HepG2 (cell line): Measurements from ENCODE around the gene FOXA1. TPM values are rescaled to one million over a fixed set of nuclear protein-coding genes. Genes with fewer than 3 reads are reported as not detected.

Experiments used
- ATAD3A ChIP-seq: sonication (generic); formaldehyde crosslinking; IDR thresholded peaks from 2 replicates; pipeline ENCODE4 v1.4.0; 2020; ENCODE audit warnings: missing genetic modification reagents
- ATF1 ChIP-seq: IDR thresholded peaks from 2 replicates; pipeline ENCODE4 v1.6.1; 2016; ENCODE audit warnings: mild to moderate bottlenecking, control low read depth
- CENPX ChIP-seq: sonication (generic); formaldehyde crosslinking; IDR thresholded peaks from 2 replicates; pipeline ENCODE4 v1.9.0; 2021; ENCODE audit warnings: mild to moderate bottlenecking, missing genetic modification reagents, moderate library complexity
- FOXC1 ChIP-seq: sonication (generic); formaldehyde crosslinking; IDR thresholded peaks from 2 replicates; pipeline ENCODE4 v1.8.0; 2022; ENCODE audit warnings: mild to moderate bottlenecking, missing genetic modification reagents, borderline replicate concordance
- HOXA5 ChIP-seq: sonication (generic); formaldehyde crosslinking; IDR thresholded peaks from 2 replicates; pipeline ENCODE4 v1.4.0; 2020; ENCODE audit warnings: missing genetic modification reagents
- IKZF1 ChIP-seq: fragments of 450-650 bp; IDR thresholded peaks from 2 replicates; pipeline ENCODE4 v1.7.1; 2016
- KDM5B ChIP-seq: sonication (generic); formaldehyde crosslinking; IDR thresholded peaks from 2 replicates; pipeline ENCODE4 v1.4.0; 2020; ENCODE audit warnings: missing genetic modification reagents, mild to moderate bottlenecking, borderline replicate concordance
- KLF12 ChIP-seq: sonication (generic); formaldehyde crosslinking; IDR thresholded peaks from 2 replicates; pipeline ENCODE4 v1.4.0; 2020; ENCODE audit warnings: missing genetic modification reagents, borderline replicate concordance
- MAFG ChIP-seq: sonication (generic); formaldehyde crosslinking; IDR thresholded peaks from 2 replicates; pipeline ENCODE4 v1.5.1; 2020; ENCODE audit warnings: mild to moderate bottlenecking, missing genetic modification reagents
- NCOA1 ChIP-seq: sonication (generic); formaldehyde crosslinking; IDR thresholded peaks from 2 replicates; pipeline ENCODE4 v1.9.0; 2021; ENCODE audit warnings: missing genetic modification reagents
- POLR2G ChIP-seq: fragments of 200-400 bp; formaldehyde crosslinking; IDR thresholded peaks from 2 replicates; pipeline ENCODE4 v1.6.1; 2018; ENCODE audit warnings: mild to moderate bottlenecking, low read depth, low read length, moderate library complexity
- RXRA ChIP-seq: sonication (generic); formaldehyde crosslinking; IDR thresholded peaks from 2 replicates; pipeline ENCODE4 v1.5.1; 2020; ENCODE audit warnings: missing genetic modification reagents
- SNAPC2 ChIP-seq: sonication (generic); formaldehyde crosslinking; IDR thresholded peaks from 2 replicates; pipeline ENCODE4 v1.8.1; 2022; ENCODE audit warnings: mild to moderate bottlenecking, missing genetic modification reagents
- SP140L ChIP-seq: sonication (generic); formaldehyde crosslinking; IDR thresholded peaks from 2 replicates; pipeline ENCODE4 v1.4.0; 2020; ENCODE audit warnings: missing genetic modification reagents, borderline replicate concordance
- STAG1 ChIP-seq: sonication (generic); formaldehyde crosslinking; IDR thresholded peaks from 2 replicates; pipeline ENCODE4 v1.4.0; 2020; ENCODE audit warnings: missing genetic modification reagents
- TAF1 ChIP-seq: sonication (generic); formaldehyde crosslinking; IDR thresholded peaks from 2 replicates; pipeline ENCODE4 v1.4.0; 2020; ENCODE audit warnings: missing genetic modification reagents
- TSC22D2 ChIP-seq: sonication (generic); formaldehyde crosslinking; IDR thresholded peaks from 2 replicates; pipeline ENCODE4 v1.5.1; 2020; ENCODE audit warnings: missing genetic modification reagents, mild to moderate bottlenecking, borderline replicate concordance
- ZBTB7B ChIP-seq: sonication (generic); formaldehyde crosslinking; IDR thresholded peaks from 2 replicates; pipeline ENCODE4 v1.4.0; 2020; ENCODE audit warnings: missing genetic modification reagents
- ZHX1 ChIP-seq: sonication (generic); formaldehyde crosslinking; IDR thresholded peaks from 2 replicates; pipeline ENCODE4 v1.8.1; 2022; ENCODE audit warnings: low read depth, mild to moderate bottlenecking, missing genetic modification reagents
- ZNF260 ChIP-seq: sonication (generic); formaldehyde crosslinking; IDR thresholded peaks from 2 replicates; pipeline ENCODE4 v1.4.0; 2020; ENCODE audit warnings: missing genetic modification reagents, low read depth, mild to moderate bottlenecking, borderline replicate concordance
- ZNF431 ChIP-seq: sonication (generic); formaldehyde crosslinking; IDR thresholded peaks from 2 replicates; pipeline ENCODE4 v1.9.0; 2022; ENCODE audit warnings: missing genetic modification reagents, low read depth, mild to moderate bottlenecking, borderline replicate concordance
- ZNF549 ChIP-seq: sonication (generic); formaldehyde crosslinking; IDR thresholded peaks from 2 replicates; pipeline ENCODE4 v1.5.0; 2020; ENCODE audit warnings: missing genetic modification reagents
- ZNF652 ChIP-seq: IDR thresholded peaks from 2 replicates; pipeline ENCODE4 v1.6.1; 2016; ENCODE audit warnings: low read depth, borderline replicate concordance
- ZNF781 ChIP-seq: sonication (generic); formaldehyde crosslinking; IDR thresholded peaks from 2 replicates; pipeline ENCODE4 v1.5.1; 2020; ENCODE audit warnings: borderline replicate concordance, mild to moderate bottlenecking, missing genetic modification reagents; ENCODE audit errors: not compliant biosample characterization
- polyA plus RNA-seq, 8 experiments: library from polyadenylated mRNA; depleted of rRNA in 3 of 8; stranded (reverse) in 7 of 8; unstranded in 1 of 8; fragments of >200 nt; fragmentation: Illumina TruSeq in 4 of 8; extraction: Trizol in 4 of 8; gene quantifications; 2 replicates each; pipeline versions ENCODE4 v1.2.1 to v1.2.3, GENCODE V29; 2011 to 2016; ENCODE audit warnings: low read depth in 4 of 8, missing spikeins in 1 of 8, mixed read lengths in 1 of 8; ENCODE audit not compliant: insufficient read depth in 1 of 8
- total RNA-seq, 5 experiments: library from RNA; depleted of rRNA; stranded (reverse); fragments of >200 nt; fragmentation: Illumina TruSeq; extraction: Trizol; gene quantifications; 2 replicates each; pipeline ENCODE4 v1.2.3, GENCODE V29; 2016; ENCODE audit warnings: low read depth in 1 of 5
- TF ChIP-seq, protein P1 (sequence below): IDR thresholded peaks from 2 replicates; pipeline ENCODE4 v1.6.1; 2018; ENCODE audit warnings: missing genetic modification reagents
- TF ChIP-seq, protein P2 (sequence below): sonication (generic); formaldehyde crosslinking; IDR thresholded peaks from 2 replicates; pipeline ENCODE4 v1.4.0; 2020; ENCODE audit warnings: missing genetic modification reagents, mild to moderate bottlenecking, borderline replicate concordance
- TF ChIP-seq, protein P3 (sequence below): IDR thresholded peaks from 2 replicates; pipeline ENCODE4 v1.6.1; 2016; ENCODE audit warnings: low read depth, borderline replicate concordance

FOXA1 gene
- total and polyA plus RNA-seq, 2 of the 13 experiments (the other 11 are each of a cell fraction or from before 2014, with no cell fraction given) = 43.4 to 58.6 TPM

GRCh38 chr14:37565550-37565949 is 29.5 kb downstream of the FOXA1 start (continued):
- TF ChIP-seq FOXC1 (CRISPR knock-in tag) (no peak), IKZF1 (no peak), ATF1 (CRISPR knock-in tag) (no peak), TSC22D2 (CRISPR knock-in tag) (no peak), MAFG (CRISPR knock-in tag) (no peak), KLF12 (peak; percentile 48; the same call in 1 of the 2 replicates), STAG1 (CRISPR knock-in tag) (peak; percentile 98), TAF1 (no peak), ZNF549 (CRISPR knock-in tag) (no peak), CENPX (CRISPR knock-in tag) (no peak), ZNF431 (CRISPR knock-in tag) (no peak), NCOA1 (CRISPR knock-in tag) (no peak), ATAD3A (CRISPR knock-in tag) (no peak), SNAPC2 (no peak), KDM5B (CRISPR knock-in tag) (no peak), POLR2G (no peak), HOXA5 (CRISPR knock-in tag) (peak; percentile 13; the same call in 1 of the 2 replicates), ZHX1 (CRISPR knock-in tag) (no peak), ZBTB7B (CRISPR knock-in tag) (peak; percentile 91), ZNF260 (CRISPR knock-in tag) (no peak), SP140L (no peak), ZNF781 (CRISPR knock-in tag) (no peak), ZNF652 (no peak), RXRA (CRISPR knock-in tag) (no peak)
- TF ChIP-seq, protein P1, sequence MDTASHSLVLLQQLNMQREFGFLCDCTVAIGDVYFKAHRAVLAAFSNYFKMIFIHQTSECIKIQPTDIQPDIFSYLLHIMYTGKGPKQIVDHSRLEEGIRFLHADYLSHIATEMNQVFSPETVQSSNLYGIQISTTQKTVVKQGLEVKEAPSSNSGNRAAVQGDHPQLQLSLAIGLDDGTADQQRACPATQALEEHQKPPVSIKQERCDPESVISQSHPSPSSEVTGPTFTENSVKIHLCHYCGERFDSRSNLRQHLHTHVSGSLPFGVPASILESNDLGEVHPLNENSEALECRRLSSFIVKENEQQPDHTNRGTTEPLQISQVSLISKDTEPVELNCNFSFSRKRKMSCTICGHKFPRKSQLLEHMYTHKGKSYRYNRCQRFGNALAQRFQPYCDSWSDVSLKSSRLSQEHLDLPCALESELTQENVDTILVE (CRISPR knock-in tag) = peak; percentile 71; the same call in 1 of the 2 replicates
- TF ChIP-seq, protein P2, sequence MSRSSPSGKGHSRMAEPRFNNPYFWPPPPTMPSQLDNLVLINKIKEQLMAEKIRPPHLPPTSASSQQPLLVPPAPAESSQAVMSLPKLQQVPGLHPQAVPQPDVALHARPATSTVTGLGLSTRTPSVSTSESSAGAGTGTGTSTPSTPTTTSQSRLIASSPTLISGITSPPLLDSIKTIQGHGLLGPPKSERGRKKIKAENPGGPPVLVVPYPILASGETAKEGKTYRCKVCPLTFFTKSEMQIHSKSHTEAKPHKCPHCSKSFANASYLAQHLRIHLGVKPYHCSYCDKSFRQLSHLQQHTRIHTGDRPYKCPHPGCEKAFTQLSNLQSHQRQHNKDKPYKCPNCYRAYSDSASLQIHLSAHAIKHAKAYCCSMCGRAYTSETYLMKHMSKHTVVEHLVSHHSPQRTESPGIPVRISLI (CRISPR knock-in tag) = no peak
- TF ChIP-seq, protein P3, sequence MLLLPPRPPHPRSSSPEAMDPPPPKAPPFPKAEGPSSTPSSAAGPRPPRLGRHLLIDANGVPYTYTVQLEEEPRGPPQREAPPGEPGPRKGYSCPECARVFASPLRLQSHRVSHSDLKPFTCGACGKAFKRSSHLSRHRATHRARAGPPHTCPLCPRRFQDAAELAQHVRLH = no peak
